Mesenchymal stem cell (in vitro differentiated cells and primary cell): Measurements from ENCODE around the gene TRAPPC10.

Experiments used
- DNase-seq: peaks from one replicate; pipeline ENCODE4 v3.0.0-alpha.2; 2013
- H2AFZ ChIP-seq: one replicate; pipeline ENCODE4 v1.6.1; 2013; ENCODE audit warnings: low read depth, mild to moderate bottlenecking, control low read depth, inconsistent platforms, low read length, moderate library complexity
- H2AK5ac ChIP-seq: 2 replicates; pipeline ENCODE4 v1.6.1; 2013; ENCODE audit warnings: low read length, moderate library complexity, mild to moderate bottlenecking, inconsistent platforms; ENCODE audit not compliant: severe bottlenecking
- H2BK120ac ChIP-seq: one replicate; pipeline ENCODE4 v1.6.1; 2013; ENCODE audit warnings: low read depth, mild to moderate bottlenecking, inconsistent platforms, low read length, moderate library complexity
- H2BK12ac ChIP-seq, 2 experiments: one replicate each; pipeline ENCODE4 v1.6.1; 2013; ENCODE audit warnings: inconsistent platforms in 2 of 2, low read length in 2 of 2, mild to moderate bottlenecking in 2 of 2, moderate library complexity in 2 of 2, control low read depth in 1 of 2
- H2BK15ac ChIP-seq: one replicate; pipeline ENCODE4 v1.6.1; 2013; ENCODE audit warnings: mild to moderate bottlenecking, low read depth, inconsistent platforms; ENCODE audit not compliant: poor library complexity, severe bottlenecking
- H2BK5ac ChIP-seq: 2 replicates; pipeline ENCODE4 v1.6.1; 2013; ENCODE audit warnings: low read depth, mild to moderate bottlenecking, low read length, control low read depth, inconsistent platforms; ENCODE audit not compliant: poor library complexity, severe bottlenecking
- H3K14ac ChIP-seq, 2 experiments: one replicate each; pipeline ENCODE4 v1.6.1; 2013; ENCODE audit warnings: inconsistent platforms in 2 of 2, low read length in 2 of 2, control low read depth in 1 of 2, mild to moderate bottlenecking in 1 of 2, moderate library complexity in 1 of 2
- H3K18ac ChIP-seq, 2 experiments: one replicate each; pipeline ENCODE4 v1.6.1; 2013; ENCODE audit warnings: inconsistent platforms in 2 of 2, low read length in 2 of 2, control low read depth in 1 of 2, low read depth in 1 of 2, mild to moderate bottlenecking in 1 of 2
- H3K23ac ChIP-seq, 2 experiments: one replicate each; pipeline ENCODE4 v1.6.1; 2013; ENCODE audit warnings: inconsistent platforms in 2 of 2, low read length in 2 of 2, mild to moderate bottlenecking in 2 of 2, moderate library complexity in 2 of 2, control low read depth in 1 of 2
- H3K27ac ChIP-seq: 2 replicates; pipeline ENCODE4 v1.5.1; 2013; ENCODE audit warnings: mild to moderate bottlenecking, moderate library complexity, low read length, control low read depth, inconsistent platforms; ENCODE audit not compliant: poor library complexity, severe bottlenecking
- H3K27me3 ChIP-seq, 2 experiments: 2 replicates each; pipeline versions ENCODE4 v1.6.1 to v1.7.0; 2013; ENCODE audit warnings: low read length in 2 of 2, mild to moderate bottlenecking in 2 of 2, moderate library complexity in 2 of 2, control low read depth in 1 of 2, inconsistent platforms in 1 of 2; ENCODE audit not compliant: control insufficient read depth in 1 of 2, insufficient read depth in 1 of 2
- H3K36me3 ChIP-seq, 2 experiments: 2 replicates each; pipeline versions ENCODE4 v1.6.1 to v1.7.0; 2013; ENCODE audit warnings: low read length in 2 of 2, control low read depth in 1 of 2, inconsistent platforms in 1 of 2, low read depth in 1 of 2, mild to moderate bottlenecking in 1 of 2; ENCODE audit not compliant: insufficient read depth in 2 of 2, control insufficient read depth in 1 of 2
- H3K4ac ChIP-seq, 2 experiments: one replicate each; pipeline ENCODE4 v1.6.1; 2013; ENCODE audit warnings: inconsistent platforms in 2 of 2, low read length in 2 of 2, mild to moderate bottlenecking in 2 of 2, moderate library complexity in 2 of 2, control low read depth in 1 of 2, low read depth in 1 of 2
- H3K4me1 ChIP-seq: 2 replicates; pipeline ENCODE4 v1.6.1; 2013; ENCODE audit warnings: low read depth, low read length, control low read depth; ENCODE audit not compliant: control insufficient read depth, insufficient read depth
- H3K4me2 ChIP-seq: 2 replicates; pipeline ENCODE4 v1.6.1; 2013; ENCODE audit warnings: low read length, mild to moderate bottlenecking, inconsistent platforms; ENCODE audit not compliant: poor library complexity, severe bottlenecking
- H3K4me3 ChIP-seq, 2 experiments: 2 replicates each; pipeline versions ENCODE4 v1.5.1 to v1.7.0; 2013; ENCODE audit warnings: low read length in 2 of 2, mild to moderate bottlenecking in 2 of 2, control low read depth in 1 of 2, low read depth in 1 of 2; ENCODE audit not compliant: insufficient read depth in 1 of 2
- H3K79me1 ChIP-seq: replicated peaks from 2 replicates; pipeline ENCODE4 v1.6.1; 2013; ENCODE audit warnings: mild to moderate bottlenecking, control low read depth, low read length, inconsistent platforms; ENCODE audit not compliant: poor library complexity, severe bottlenecking
- H3K9ac ChIP-seq: 2 replicates; pipeline ENCODE4 v1.7.0; 2013; ENCODE audit warnings: mild to moderate bottlenecking, low read length, moderate library complexity
- H3K9me3 ChIP-seq: 2 replicates; pipeline ENCODE4 v1.7.0; 2013; ENCODE audit warnings: mild to moderate bottlenecking, low read length; ENCODE audit not compliant: control insufficient read depth
- H4K8ac ChIP-seq: one replicate; pipeline ENCODE4 v1.6.1; 2013; ENCODE audit warnings: inconsistent platforms, mild to moderate bottlenecking, low read length, moderate library complexity
- H4K91ac ChIP-seq: one replicate; pipeline ENCODE4 v1.6.1; 2013; ENCODE audit warnings: mild to moderate bottlenecking, low read length, inconsistent platforms
- WGBS: methylation state at CpG from one replicate; pipeline ENCODE4 v1.1.7; 2013; ENCODE audit warnings: mixed read lengths; 5-methylcytosine and 5-hydroxymethylcytosine counted together

The TRAPPC10 gene

DNA sequence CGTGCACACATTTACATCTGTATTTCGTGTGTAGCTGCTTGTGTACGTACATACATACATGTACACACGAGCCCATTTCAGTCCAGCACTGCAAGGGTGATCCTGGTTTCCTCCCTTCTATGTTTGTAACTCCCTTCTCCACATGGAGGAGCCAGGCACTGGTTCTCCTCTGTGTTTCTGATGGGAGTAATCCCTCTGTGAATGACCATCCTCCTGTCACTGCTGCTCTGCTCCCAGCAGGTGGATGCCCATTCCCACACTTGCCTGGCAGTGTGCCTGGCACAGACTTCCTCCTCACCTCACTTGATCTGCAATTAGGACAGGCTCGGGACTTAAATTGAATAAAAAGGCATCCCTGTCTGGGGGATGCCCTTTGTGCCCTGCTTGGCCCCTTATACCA, 37.1 kb downstream of the TRAPPC10 start:
- Histone ChIP-seq H3K4me1 (peaks cover 28% of the 10 kb centered on the region), H3K23ac (no peak overlapping the region), H3K9ac (no peak overlapping the region), H2BK5ac (no peak overlapping the region), H3K9me3 (no peaks in the 10 kb centered on the region), H2AFZ (no peak overlapping the region), H4K91ac (no peak overlapping the region), H4K8ac (no peak overlapping the region), H3K79me1 (peaks cover 26% of the 10 kb centered on the region), H2AK5ac (peak overlapping the region; percentile 20), H3K18ac (no peak overlapping the region), H3K4ac (no peak overlapping the region), H3K36me3 (peaks cover 18 to 24% of the 10 kb centered on the region in 2 experiments), H3K14ac (no peak overlapping the region), H3K27ac (peak overlapping the region; percentile 66), H3K27me3 (no peaks in the 10 kb centered on the region), H2BK12ac (no peak overlapping the region), H2BK15ac (no peak overlapping the region), H3K4me2 (no peak overlapping the region), H2BK120ac (no peak overlapping the region), H3K4me3 (no peak overlapping the region)
- WGBS: 94% methylated on average over 5 of the region's 5 CpGs
- DNase-seq: no peak

DNA sequence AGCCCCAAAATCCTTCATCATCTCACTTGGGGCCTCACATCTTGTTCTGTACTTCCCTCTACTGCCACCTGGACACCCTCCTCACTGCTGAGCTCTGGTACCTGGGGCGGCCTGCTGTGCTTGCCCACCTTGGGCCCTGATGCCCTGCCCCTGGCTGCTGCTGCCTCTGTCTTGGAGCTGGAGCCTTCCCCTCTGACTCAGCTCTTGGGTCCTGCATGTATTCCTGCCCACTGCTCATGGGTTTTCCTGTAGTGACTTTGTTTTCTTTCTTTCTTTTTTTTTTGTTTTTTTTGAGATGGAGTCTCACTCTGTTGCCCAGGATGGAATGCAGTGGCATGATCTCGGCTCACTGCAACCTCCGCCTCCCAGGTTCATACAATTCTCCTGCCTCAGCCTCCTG, 37.5 kb downstream of the TRAPPC10 start:
- no peak overlapping the region for H2BK12ac ChIP-seq
- H3K9ac ChIP-seq: no peak overlapping the region
- no peaks in the 10 kb centered on the region for H3K27me3 ChIP-seq
- no peak overlapping the region for H3K18ac ChIP-seq
- peaks cover 26% of the 10 kb centered on the region for H3K79me1 ChIP-seq
- peak overlapping the region; percentile 66 for H3K27ac ChIP-seq
- H2BK5ac ChIP-seq: no peak overlapping the region
- no peak for DNase-seq
- H2AFZ ChIP-seq: no peak overlapping the region
- no peak overlapping the region for H3K4ac ChIP-seq
- peak overlapping the region in 1 of 2 experiments; percentile 94 for H3K23ac ChIP-seq
- H3K9me3 ChIP-seq: no peaks in the 10 kb centered on the region
- H4K8ac ChIP-seq: no peak overlapping the region
- peaks cover 18 to 24% of the 10 kb centered on the region in 2 experiments for H3K36me3 ChIP-seq
- H3K4me3 ChIP-seq: no peak overlapping the region
- no peak overlapping the region for H4K91ac ChIP-seq
- WGBS: 98% methylated on average over 3 of the region's 3 CpGs
- peaks cover 28% of the 10 kb centered on the region for H3K4me1 ChIP-seq
- H2BK120ac ChIP-seq: no peak overlapping the region
- no peak overlapping the region for H3K4me2 ChIP-seq
- peak overlapping the region in 1 of 2 experiments; percentile 83 for H3K14ac ChIP-seq
- H2BK15ac ChIP-seq: no peak overlapping the region
- H2AK5ac ChIP-seq: peak overlapping the region; percentile 20

DNA sequence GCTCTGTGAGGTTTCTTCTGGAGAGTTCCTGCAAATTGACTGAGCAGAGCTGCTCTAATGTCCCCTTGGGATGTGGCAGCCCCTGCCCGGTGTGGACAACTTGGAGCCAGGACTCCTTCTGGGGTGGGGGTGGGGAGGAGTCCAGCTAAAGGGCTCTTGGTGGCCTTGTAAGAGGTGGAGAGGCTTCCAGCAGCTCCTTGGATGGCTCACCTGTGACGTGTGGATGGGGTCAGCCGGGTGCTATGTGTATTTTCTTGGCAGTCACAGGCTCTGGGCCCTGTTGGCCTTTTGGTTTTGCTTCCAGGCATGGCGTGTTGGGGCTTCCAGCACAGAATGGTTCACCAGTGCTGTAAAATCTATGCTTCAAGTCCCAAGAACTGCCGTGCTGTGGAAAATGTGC, 38.2 kb downstream of the TRAPPC10 start:
- H3K18ac ChIP-seq: peak overlapping the region in 1 of 2 experiments; percentile 42
- no peak overlapping the region for H3K9ac ChIP-seq
- no peak overlapping the region for H3K4ac ChIP-seq
- no peak overlapping the region for H3K4me3 ChIP-seq
- no peak overlapping the region for H3K4me2 ChIP-seq
- no peak overlapping the region for H2BK120ac ChIP-seq
- no peak overlapping the region for H2BK5ac ChIP-seq
- no peak overlapping the region for H2BK12ac ChIP-seq
- H3K23ac ChIP-seq: no peak overlapping the region
- 87% methylated on average over 5 of the region's 5 CpGs for WGBS
- no peak overlapping the region for H2BK15ac ChIP-seq
- H2AK5ac ChIP-seq: peak overlapping the region; percentile 25
- H4K8ac ChIP-seq: no peak overlapping the region
- H3K27me3 ChIP-seq: no peaks in the 10 kb centered on the region
- peak overlapping the region; percentile 35 for H3K27ac ChIP-seq
- no peak overlapping the region for H2AFZ ChIP-seq
- H3K36me3 ChIP-seq: peaks cover 14 to 26% of the 10 kb centered on the region in 2 experiments
- peaks cover 33% of the 10 kb centered on the region for H3K4me1 ChIP-seq
- no peak for DNase-seq
- no peak overlapping the region for H4K91ac ChIP-seq
- H3K14ac ChIP-seq: no peak overlapping the region
- peaks cover 26% of the 10 kb centered on the region for H3K79me1 ChIP-seq
- no peaks in the 10 kb centered on the region for H3K9me3 ChIP-seq

DNA sequence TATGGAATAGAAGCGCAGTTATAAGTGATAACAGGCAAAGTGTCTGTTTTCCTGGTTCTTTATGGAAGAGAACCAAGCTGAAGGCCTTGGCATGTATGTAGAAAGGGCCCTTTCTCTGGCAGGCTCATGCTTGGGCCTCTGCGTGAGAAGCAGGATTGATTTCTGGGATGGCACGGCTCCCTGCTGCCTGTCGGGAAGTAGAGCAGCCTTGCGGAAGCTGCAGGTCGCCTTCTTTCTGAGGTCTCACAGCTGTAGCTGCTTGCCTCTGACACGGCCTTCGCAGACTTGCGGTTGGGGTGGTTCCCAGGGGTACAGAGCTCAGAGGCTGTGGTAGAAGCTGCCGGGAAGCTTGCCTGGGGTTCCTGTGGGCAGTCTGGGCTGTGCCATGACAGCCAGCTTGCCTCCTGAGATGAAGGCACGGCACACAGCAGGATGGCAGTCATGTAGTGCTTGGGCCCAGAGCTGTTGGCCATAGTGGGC, 39.4 kb downstream of the TRAPPC10 start:
- no peak overlapping the region for H2AFZ ChIP-seq
- no peak overlapping the region for H2AK5ac ChIP-seq
- H2BK12ac ChIP-seq: peak overlapping the region in 1 of 2 experiments; percentile 4
- no peak overlapping the region for H4K91ac ChIP-seq
- no peaks in the 10 kb centered on the region for H3K9me3 ChIP-seq
- no peak overlapping the region for H3K4me2 ChIP-seq
- H3K36me3 ChIP-seq: peaks cover 19 to 37% of the 10 kb centered on the region in 2 experiments
- no peak overlapping the region for H3K4ac ChIP-seq
- peak overlapping the region; percentile 1 to 2 for H3K18ac ChIP-seq
- peak overlapping the region in 1 of 2 experiments; percentile 30 for H3K14ac ChIP-seq
- H3K79me1 ChIP-seq: peaks cover 32% of the 10 kb centered on the region
- peaks cover 36% of the 10 kb centered on the region for H3K4me1 ChIP-seq
- no peaks in the 10 kb centered on the region for H3K27me3 ChIP-seq
- no peak overlapping the region for H2BK15ac ChIP-seq
- WGBS: 86% methylated on average over 11 of the region's 11 CpGs
- peak overlapping the region in 1 of 2 experiments; percentile 28 for H3K23ac ChIP-seq
- H3K4me3 ChIP-seq: no peak overlapping the region
- DNase-seq: peak; percentile 78
- no peak overlapping the region for H4K8ac ChIP-seq
- H2BK5ac ChIP-seq: no peak overlapping the region
- peak overlapping the region; percentile 93 for H3K27ac ChIP-seq
- H3K9ac ChIP-seq: no peak overlapping the region
- no peak overlapping the region for H2BK120ac ChIP-seq
